HEK293 (cell line): ENCODE measurements around the gene KCNK17.

Experiments used
- CTCF ChIA-PET: fragments of 350-600 bp; formaldehyde crosslinking; extraction: SDS; loops from one replicate; lab custom pipeline; 2021; ENCODE audit warnings: antibody characterized with exemption; lab: Yijun Ruan, JAX
- POLR2A ChIA-PET: fragments of 300-600 bp; formaldehyde crosslinking; extraction: SDS; loops from one replicate; lab custom pipeline; 2020; ENCODE audit warnings: antibody characterized with exemption, inconsistent platforms; lab: Yijun Ruan, JAX
- H3K27ac ChIP-seq: fragments of 200-500 bp; sonication (Bioruptor generic); 2 replicates; pipeline ENCODE4 v1.5.1; 2014; ENCODE audit warnings: low read depth, low read length, control low read depth, inconsistent platforms; ENCODE audit errors: extremely low read depth
- H3K36me3 ChIP-seq, 2 experiments: fragments of 200-500 bp in 1 of 2; sonication (Bioruptor generic) in 1 of 2; 1 replicate in 1 of 2; 2 replicates in 1 of 2; pipeline ENCODE4 v1.5.1; 2014 to 2017; ENCODE audit warnings: inconsistent platforms in 2 of 2, low read length in 2 of 2; ENCODE audit not compliant: control insufficient read depth in 2 of 2, insufficient read depth in 1 of 2
- H3K4me1 ChIP-seq: fragments of 200-500 bp; sonication (Bioruptor generic); 2 replicates; pipeline ENCODE4 v1.5.1; 2014; ENCODE audit warnings: mild to moderate bottlenecking, low read length, inconsistent platforms; ENCODE audit not compliant: control insufficient read depth, insufficient read depth
- H3K4me3 ChIP-seq: 2 replicates; pipeline ENCODE4 v1.5.1; 2011; ENCODE audit warnings: low read depth, mild to moderate bottlenecking, control low read depth, low read length, moderate library complexity
- H3K9me3 ChIP-seq: fragments of 200-500 bp; sonication (Bioruptor generic); 2 replicates; pipeline ENCODE4 v1.5.1; 2014; ENCODE audit warnings: low read depth, low read length, inconsistent platforms; ENCODE audit not compliant: control insufficient read depth, insufficient read depth
- EGR2 ChIP-seq: fragments of 450-650 bp; formaldehyde crosslinking; IDR thresholded peaks from 2 replicates; pipeline ENCODE4 v1.5.1; 2016; ENCODE audit warnings: low read depth, missing biosample characterization, missing genetic modification characterization
- KLF1 ChIP-seq: fragments of 450-650 bp; formaldehyde crosslinking; IDR thresholded peaks from 2 replicates; pipeline ENCODE4 v1.5.1; 2016; ENCODE audit warnings: missing biosample characterization, missing genetic modification characterization
- KLF17 ChIP-seq: fragments of 450-650 bp; formaldehyde crosslinking; IDR thresholded peaks from 2 replicates; pipeline ENCODE4 v1.5.1; 2016; ENCODE audit warnings: missing biosample characterization, missing genetic modification characterization
- KLF9 ChIP-seq: fragments of 450-650 bp; formaldehyde crosslinking; IDR thresholded peaks from 2 replicates; pipeline ENCODE4 v1.5.1; 2016; ENCODE audit warnings: missing biosample characterization, missing genetic modification characterization, low read depth
- PRDM10 ChIP-seq: fragments of 450-650 bp; formaldehyde crosslinking; IDR thresholded peaks from 2 replicates; pipeline ENCODE4 v1.5.1; 2016; ENCODE audit warnings: missing biosample characterization, missing genetic modification characterization
- YY2 ChIP-seq: fragments of 450-650 bp; formaldehyde crosslinking; IDR thresholded peaks from 2 replicates; pipeline ENCODE4 v1.5.1; 2016; ENCODE audit warnings: missing biosample characterization, missing genetic modification characterization
- ZBTB11 ChIP-seq: fragments of 450-650 bp; formaldehyde crosslinking; conservative IDR thresholded peaks from 2 replicates; pipeline ENCODE4 v1.5.1; 2016; ENCODE audit warnings: low read depth, missing biosample characterization, missing genetic modification characterization
- ZBTB20 ChIP-seq: fragments of 450-650 bp; formaldehyde crosslinking; IDR thresholded peaks from 2 replicates; pipeline ENCODE4 v1.5.1; 2016; ENCODE audit warnings: missing biosample characterization, missing genetic modification characterization
- ZBTB8A ChIP-seq: fragments of 450-650 bp; formaldehyde crosslinking; IDR thresholded peaks from 2 replicates; pipeline ENCODE4 v1.5.1; 2016; ENCODE audit warnings: missing biosample characterization, missing genetic modification characterization
- ZFP69B ChIP-seq: fragments of 450-650 bp; formaldehyde crosslinking; IDR thresholded peaks from 2 replicates; pipeline ENCODE4 v1.5.1; 2016; ENCODE audit warnings: missing biosample characterization, missing genetic modification characterization
- ZNF146 ChIP-seq: fragments of 450-650 bp; formaldehyde crosslinking; IDR thresholded peaks from 2 replicates; pipeline ENCODE4 v1.5.1; 2016; ENCODE audit warnings: missing biosample characterization, missing genetic modification characterization
- ZNF223 ChIP-seq: fragments of 450-650 bp; formaldehyde crosslinking; IDR thresholded peaks from 2 replicates; pipeline ENCODE4 v1.5.1; 2016; ENCODE audit warnings: missing biosample characterization, missing genetic modification characterization
- ZNF23 ChIP-seq: fragments of 450-650 bp; formaldehyde crosslinking; IDR thresholded peaks from 2 replicates; pipeline ENCODE4 v1.5.1; 2016; ENCODE audit warnings: missing biosample characterization, missing genetic modification characterization, borderline replicate concordance
- ZNF280C ChIP-seq: fragments of 450-650 bp; formaldehyde crosslinking; IDR thresholded peaks from 2 replicates; pipeline ENCODE4 v1.5.1; 2016; ENCODE audit warnings: missing biosample characterization, missing genetic modification characterization
- ZNF398 ChIP-seq: fragments of 450-650 bp; formaldehyde crosslinking; IDR thresholded peaks from 2 replicates; pipeline ENCODE4 v1.5.1; 2017; ENCODE audit warnings: missing biosample characterization, missing genetic modification characterization
- ZNF548 ChIP-seq: fragments of 450-650 bp; formaldehyde crosslinking; IDR thresholded peaks from 2 replicates; pipeline ENCODE4 v1.5.1; 2016; ENCODE audit warnings: missing biosample characterization, missing genetic modification characterization
- ZNF560 ChIP-seq: fragments of 450-650 bp; formaldehyde crosslinking; IDR thresholded peaks from 2 replicates; pipeline ENCODE4 v1.5.1; 2017; ENCODE audit warnings: missing biosample characterization, missing genetic modification characterization, borderline replicate concordance
- ZNF585B ChIP-seq: fragments of 450-650 bp; formaldehyde crosslinking; IDR thresholded peaks from 2 replicates; pipeline ENCODE4 v1.5.1; 2016; ENCODE audit warnings: missing biosample characterization, missing genetic modification characterization
- ZNF623 ChIP-seq: fragments of 450-650 bp; formaldehyde crosslinking; IDR thresholded peaks from 2 replicates; pipeline ENCODE4 v1.5.1; 2016; ENCODE audit warnings: missing biosample characterization, missing genetic modification characterization
- ZNF777 ChIP-seq: fragments of 450-650 bp; formaldehyde crosslinking; IDR thresholded peaks from 2 replicates; pipeline ENCODE4 v1.5.1; 2017; ENCODE audit warnings: missing biosample characterization, missing genetic modification characterization, borderline replicate concordance
- TF ChIP-seq, protein P1 (sequence below): fragments of 450-650 bp; formaldehyde crosslinking; IDR thresholded peaks from 2 replicates; pipeline ENCODE4 v1.5.1; 2016; ENCODE audit warnings: missing biosample characterization, missing genetic modification characterization

The KCNK17 gene

DNA sequence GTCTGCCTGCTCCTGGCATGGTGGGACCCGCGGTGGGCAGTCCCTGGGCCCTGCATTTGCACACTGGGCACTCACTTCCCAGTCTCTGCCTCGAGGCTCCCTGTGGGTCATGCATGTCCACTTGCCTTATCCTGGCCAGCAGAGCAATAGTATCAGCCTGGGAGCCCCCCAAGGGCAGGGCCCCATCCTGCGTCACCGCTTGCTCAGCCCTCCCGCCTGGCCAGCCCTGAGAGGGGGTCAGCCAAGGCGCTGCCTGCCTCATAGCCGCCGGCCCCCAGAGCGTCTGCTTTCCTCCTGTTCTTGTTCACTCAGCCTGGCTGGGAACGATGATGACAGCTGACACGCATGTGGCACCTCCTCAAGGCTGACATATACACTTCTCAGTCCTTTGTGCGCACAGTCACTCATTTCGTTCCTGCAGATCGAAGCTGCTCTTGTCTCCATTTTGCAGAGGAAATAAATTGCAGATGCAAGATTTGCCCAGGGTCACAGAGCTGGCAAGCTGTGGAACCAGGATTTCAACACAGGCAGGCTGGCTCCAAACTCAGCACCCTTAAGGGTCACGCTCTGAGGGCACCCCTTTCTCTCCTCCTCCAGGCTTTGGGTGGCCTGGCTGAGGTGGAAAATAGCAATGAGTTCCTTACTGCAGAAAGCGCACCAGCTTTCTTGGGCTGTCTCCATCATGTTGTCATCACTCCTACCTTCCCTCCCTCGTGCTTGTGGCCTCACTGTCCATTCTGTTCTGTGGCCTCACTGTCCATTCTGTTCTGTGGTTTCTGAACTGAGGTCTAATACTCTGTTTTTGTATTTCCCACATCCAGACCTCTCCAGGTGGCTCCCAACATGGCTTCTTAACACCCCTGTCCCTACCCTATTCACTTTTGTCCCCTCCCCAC, 17.2 kb downstream of the KCNK17 start (continued):
- no peak for TF ChIP-seq ZBTB11 (tag by site-specific recombination)
- TF ChIP-seq, protein P1, sequence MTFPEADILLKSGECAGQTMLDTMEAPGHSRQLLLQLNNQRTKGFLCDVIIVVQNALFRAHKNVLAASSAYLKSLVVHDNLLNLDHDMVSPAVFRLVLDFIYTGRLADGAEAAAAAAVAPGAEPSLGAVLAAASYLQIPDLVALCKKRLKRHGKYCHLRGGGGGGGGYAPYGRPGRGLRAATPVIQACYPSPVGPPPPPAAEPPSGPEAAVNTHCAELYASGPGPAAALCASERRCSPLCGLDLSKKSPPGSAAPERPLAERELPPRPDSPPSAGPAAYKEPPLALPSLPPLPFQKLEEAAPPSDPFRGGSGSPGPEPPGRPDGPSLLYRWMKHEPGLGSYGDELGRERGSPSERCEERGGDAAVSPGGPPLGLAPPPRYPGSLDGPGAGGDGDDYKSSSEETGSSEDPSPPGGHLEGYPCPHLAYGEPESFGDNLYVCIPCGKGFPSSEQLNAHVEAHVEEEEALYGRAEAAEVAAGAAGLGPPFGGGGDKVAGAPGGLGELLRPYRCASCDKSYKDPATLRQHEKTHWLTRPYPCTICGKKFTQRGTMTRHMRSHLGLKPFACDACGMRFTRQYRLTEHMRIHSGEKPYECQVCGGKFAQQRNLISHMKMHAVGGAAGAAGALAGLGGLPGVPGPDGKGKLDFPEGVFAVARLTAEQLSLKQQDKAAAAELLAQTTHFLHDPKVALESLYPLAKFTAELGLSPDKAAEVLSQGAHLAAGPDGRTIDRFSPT: no peak
- no peak for TF ChIP-seq ZNF280C (tag by site-specific recombination)
- TF ChIP-seq PRDM10 (tag by site-specific recombination): no peak
- TF ChIP-seq KLF9 (tag by site-specific recombination): no peak
- TF ChIP-seq ZNF585B (tag by site-specific recombination): no peak
- TF ChIP-seq ZNF548 (tag by site-specific recombination): no peak
- TF ChIP-seq ZNF23 (tag by site-specific recombination): no peak
- TF ChIP-seq ZNF223 (tag by site-specific recombination): no peak
- TF ChIP-seq ZNF623: no peak
- TF ChIP-seq YY2 (tag by site-specific recombination): no peak
- no peak for TF ChIP-seq ZNF560
- no peak for TF ChIP-seq ZBTB8A (tag by site-specific recombination)
- TF ChIP-seq, all 188 proteins: peak for 0

DNA sequence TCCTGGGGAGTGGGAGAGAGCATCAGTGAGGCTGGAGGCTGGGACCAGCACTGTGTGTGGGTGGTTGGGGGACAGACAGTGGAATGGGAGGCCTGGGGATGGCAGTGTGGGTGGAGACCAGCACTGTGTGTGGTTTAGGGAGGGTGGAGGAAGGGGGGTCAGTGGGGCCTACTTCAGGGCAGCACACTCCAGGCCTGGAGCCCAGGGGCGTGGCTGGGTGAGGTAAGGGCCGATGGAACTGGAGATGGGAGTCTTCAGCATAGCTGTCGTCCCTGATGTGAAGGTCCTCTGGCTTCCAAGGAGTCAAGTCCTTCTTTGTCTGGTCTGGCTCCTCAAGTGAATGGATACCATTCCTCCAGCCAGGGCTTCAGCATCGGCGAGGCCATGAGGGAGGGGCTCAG, 18.6 kb downstream of the KCNK17 start:
- CTCF ChIA-PET: interaction anchor here (0.6 to 1.4 kb wide), 3 partner anchors 14 to 523 kb away, joined by 3 to 7 read pairs (median 3); no protein-coding TSS in a partner anchor
- H3K9me3 ChIP-seq: no peaks in the 10 kb centered on the region
- H3K4me1 ChIP-seq: 0 out of 2 replicates have a peak, but pooled peaks cover 2% of the 10 kb centered on the region
- H3K4me3 ChIP-seq: no peak overlapping the region
- H3K36me3 ChIP-seq: no peaks in the 10 kb centered on the region
- POLR2A ChIA-PET: no interaction called here
- H3K27ac ChIP-seq: no peak overlapping the region
- TF ChIP-seq ZNF146 (no peak), KLF1 (tag by site-specific recombination) (peak; percentile 92), ZNF398 (tag by site-specific recombination) (peak; percentile 41; the same call in 1 of the 2 replicates), ZFP69B (tag by site-specific recombination) (peak; percentile 75), ZNF777 (no peak), EGR2 (tag by site-specific recombination) (peak; percentile 96), ZBTB20 (tag by site-specific recombination) (peak; percentile 2; the same call in 1 of the 2 replicates), KLF17 (tag by site-specific recombination) (peak; percentile 95; the same call in 1 of the 2 replicates)
